Measurements from ENCODE around the gene ELP5.

Gene ELP5

DNA sequence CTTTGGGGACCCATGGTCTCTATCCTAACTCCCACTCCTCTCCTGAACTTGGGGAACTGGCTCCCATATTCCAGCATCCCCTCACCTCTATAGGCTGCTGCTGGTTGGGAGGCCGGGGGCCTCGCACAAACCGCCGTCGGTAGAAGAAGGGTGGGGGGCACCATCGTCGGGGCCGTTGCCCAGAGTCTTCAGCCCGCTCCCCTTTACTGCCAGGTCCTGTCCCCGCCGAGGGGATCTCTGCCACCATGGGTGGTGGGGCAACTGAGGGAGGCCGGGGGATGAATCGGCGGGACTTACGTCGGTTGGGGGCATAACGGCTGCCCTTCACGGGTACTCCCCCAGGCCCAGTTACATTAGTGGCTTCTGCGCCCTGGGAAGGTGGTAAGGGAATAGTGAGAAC, 38.2 kb downstream of the ELP5 start:
- DNase-seq (ENCODE audit: low spot score in 2 of 2) (no peak), ATAC-seq (ENCODE audit: low read depth) (no peak)
- Mint-ChIP-seq H3K4me3 (no peak overlapping the region), H3K27me3 (peaks cover 10% of the 10 kb centered on the region), H3K4me1 (peaks cover 7% of the 10 kb centered on the region), H3K36me3 (no peaks in the 10 kb centered on the region), H3K9me3 (no peaks in the 10 kb centered on the region), H3K27ac (no peak overlapping the region)

DNA sequence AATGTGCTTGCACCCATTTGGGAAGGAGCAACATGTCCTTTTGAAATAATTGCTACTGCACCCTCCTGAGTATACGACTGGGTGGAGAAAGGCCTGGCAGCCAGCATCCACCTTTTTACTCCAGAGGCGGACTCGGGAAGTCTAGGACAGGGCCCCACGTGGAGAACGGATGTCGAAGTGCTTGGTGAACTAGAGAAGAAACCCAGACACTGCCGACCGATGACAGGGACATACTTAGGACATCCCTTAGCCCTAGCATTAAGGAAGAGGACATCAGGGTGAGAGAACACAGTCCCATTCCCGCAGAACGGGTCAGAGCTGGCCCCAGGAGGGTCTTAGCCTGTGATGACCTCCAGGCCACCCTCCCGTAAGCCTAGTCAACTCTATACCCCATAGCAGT, 38.7 kb downstream of the ELP5 start:
- ATAC-seq (ENCODE audit: low read depth) (no peak), DNase-seq (ENCODE audit: low spot score in 2 of 2) (no peak)
- Mint-ChIP-seq H3K27ac (no peak overlapping the region), H3K36me3 (no peaks in the 10 kb centered on the region), H3K4me3 (no peak overlapping the region), H3K4me1 (peaks cover 9% of the 10 kb centered on the region), H3K9me3 (no peaks in the 10 kb centered on the region), H3K27me3 (peaks cover 10% of the 10 kb centered on the region)

DNA sequence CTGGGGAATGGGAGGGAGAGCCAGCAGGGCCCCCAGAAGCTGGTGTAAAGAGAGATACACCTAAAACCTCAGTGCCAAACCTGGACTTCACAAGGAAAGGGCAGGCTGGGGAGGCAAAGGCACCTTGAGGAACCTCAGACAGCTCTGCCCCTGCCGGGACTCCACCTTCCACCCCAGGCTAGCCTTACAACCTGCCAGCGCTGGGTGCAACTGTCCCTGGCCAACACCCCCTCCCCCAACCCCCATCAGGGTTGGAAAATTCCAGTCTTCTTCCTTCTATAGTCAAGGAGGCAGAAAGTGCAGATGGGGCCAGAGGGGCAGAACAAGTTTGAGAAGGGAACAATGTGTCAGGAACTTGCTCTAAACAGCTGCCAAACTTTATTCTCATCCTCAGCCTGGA, 40.2 kb downstream of the ELP5 start:
- peaks cover 13% of the 10 kb centered on the region for H3K4me1 Mint-ChIP-seq
- H3K36me3 Mint-ChIP-seq, result no peaks in the 10 kb centered on the region
- ATAC-seq (ENCODE audit: low read depth) (no peak), DNase-seq (ENCODE audit: low spot score in 2 of 2) (no peak)
- H3K27ac Mint-ChIP-seq, result no peak overlapping the region
- H3K27me3 Mint-ChIP-seq, result peaks cover 15% of the 10 kb centered on the region
- no peak overlapping the region for H3K4me3 Mint-ChIP-seq
- no peaks in the 10 kb centered on the region for H3K9me3 Mint-ChIP-seq

- Mint-ChIP-seq H3K4me3 (no peak overlapping the region), H3K27me3 (peaks cover 14% of the 10 kb centered on the region), H3K4me1 (peaks cover 13% of the 10 kb centered on the region), H3K9me3 (no peaks in the 10 kb centered on the region), H3K27ac (no peak overlapping the region), H3K36me3 (no peaks in the 10 kb centered on the region)
- ATAC-seq (ENCODE audit: low read depth) (no peak), DNase-seq (ENCODE audit: low spot score in 2 of 2) (no peak)
Measured at GRCh38 chr17:7292729-7293128, 40.7 kb downstream of the ELP5 start.

DNA sequence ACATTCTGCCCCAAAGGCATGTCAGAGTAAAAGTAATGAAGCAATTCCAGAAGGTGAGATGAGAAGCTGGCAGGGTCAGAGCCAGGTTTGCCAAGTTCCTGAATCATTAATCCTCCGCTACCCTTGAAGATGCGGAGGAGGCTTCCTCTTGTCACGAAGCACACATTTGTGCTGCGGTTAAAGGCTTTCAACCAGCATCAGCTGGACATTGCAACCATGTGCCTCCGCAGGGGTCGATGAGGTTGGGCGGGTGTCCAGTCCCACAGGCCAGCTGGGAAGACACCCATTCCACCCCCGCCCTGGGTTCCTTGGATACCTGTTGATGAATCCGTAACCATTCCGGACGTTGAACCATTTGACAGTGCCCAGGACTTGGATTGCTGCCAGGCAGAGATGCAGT, 41.1 kb downstream of the ELP5 start:
- ATAC-seq (ENCODE audit: low read depth) (no peak), DNase-seq (ENCODE audit: low spot score in 2 of 2) (no peak)
- Mint-ChIP-seq H3K9me3 (no peaks in the 10 kb centered on the region), H3K36me3 (no peaks in the 10 kb centered on the region), H3K4me3 (no peak overlapping the region), H3K27me3 (peaks cover 11% of the 10 kb centered on the region), H3K4me1 (peaks cover 13% of the 10 kb centered on the region), H3K27ac (no peak overlapping the region)

DNA sequence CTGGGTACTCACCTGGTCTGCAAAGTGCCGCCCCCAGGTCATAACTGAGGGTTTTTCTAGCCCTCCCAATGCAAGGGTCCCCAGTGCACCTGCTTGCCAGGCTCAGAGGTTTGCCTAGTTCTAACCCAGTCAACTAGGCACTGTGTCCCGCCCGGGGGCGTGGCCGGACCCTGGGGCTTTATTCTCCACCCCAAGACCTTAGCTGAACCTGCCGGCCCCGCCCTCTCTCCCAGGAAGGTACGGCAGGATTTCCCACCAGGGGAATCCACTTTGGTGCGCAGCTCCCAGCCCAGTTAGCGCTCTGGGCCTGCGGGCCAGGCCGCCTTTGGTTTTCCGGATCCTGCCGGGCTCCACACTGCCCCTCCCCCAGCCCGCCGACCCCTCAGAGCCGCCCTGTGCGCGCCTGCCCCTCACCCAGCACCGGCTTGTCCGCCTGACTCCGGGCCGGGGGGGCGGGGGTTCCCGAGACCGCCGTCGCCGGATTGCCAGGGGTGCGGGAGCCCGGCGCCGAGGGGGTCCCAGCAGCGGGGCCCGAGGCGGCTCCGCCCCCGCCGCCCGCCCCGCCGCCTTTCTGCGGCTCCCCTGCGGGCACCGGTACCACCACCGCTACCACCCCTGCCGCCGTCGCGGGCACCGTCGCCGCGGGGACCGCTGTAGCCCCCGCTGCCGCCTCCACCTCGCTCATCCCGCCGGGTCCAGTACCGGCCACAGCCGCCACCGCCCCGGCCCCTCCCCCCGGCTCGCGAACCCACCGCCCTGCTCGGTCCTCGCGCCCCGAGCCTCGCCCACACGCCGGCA, 42.0 kb downstream of the ELP5 start:
- no peak for DNase-seq (ENCODE audit: low spot score in 2 of 2)
- Mint-ChIP-seq H3K27ac (no peak overlapping the region), H3K27me3 (peaks cover 8% of the 10 kb centered on the region), H3K9me3 (no peaks in the 10 kb centered on the region), H3K4me3 (peak overlapping the region; percentile 21), H3K36me3 (no peaks in the 10 kb centered on the region), H3K4me1 (peaks cover 13% of the 10 kb centered on the region)
- peak; percentile 5 for ATAC-seq (ENCODE audit: low read depth)

DNA sequence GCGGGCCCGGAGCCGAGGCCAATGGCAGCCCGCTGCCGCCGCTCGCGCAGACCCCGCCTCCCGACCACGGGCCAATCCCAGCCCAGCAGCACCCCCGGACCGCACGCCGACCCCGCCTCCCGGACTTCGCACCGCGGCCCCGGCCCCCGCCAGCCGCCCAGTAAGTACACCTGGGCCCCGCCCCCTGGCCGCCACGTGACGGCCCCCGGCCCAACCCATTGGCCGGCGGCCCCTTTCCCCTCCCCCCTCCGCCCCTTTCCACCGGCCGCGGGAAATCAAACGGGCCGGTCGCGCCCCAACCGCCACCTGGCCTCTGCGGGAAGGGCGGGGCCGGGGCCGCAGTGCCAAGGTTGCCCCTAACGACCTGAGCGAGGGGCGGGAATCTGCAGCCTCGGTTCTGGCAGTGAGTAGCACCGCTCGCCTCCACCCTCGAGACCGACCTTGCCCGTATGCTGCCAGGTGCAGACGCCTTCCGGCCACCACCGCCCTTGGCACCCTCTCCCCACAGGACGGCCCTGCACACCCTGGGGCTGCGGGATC, 42.7 kb downstream of the ELP5 start, which contains the start of gene YBX2:
Gene YBX2, minus strand, starts transcription at position 26 of the 540 bp plus-strand sequence. CDS start 139 bp downstream, outside the sequence.
- H3K27ac Mint-ChIP-seq, result no peak within 1 kb of the TSS
- H3K36me3 Mint-ChIP-seq, result no peaks in the 10 kb centered on the region
- H3K4me1 Mint-ChIP-seq, result peaks cover 13% of the 10 kb centered on the region
- H3K27me3 Mint-ChIP-seq, result peaks cover 8% of the 10 kb centered on the region
- peak; percentile 76 for ATAC-seq (ENCODE audit: low read depth)
- peak; percentile 49 to 56 for DNase-seq (ENCODE audit: low spot score in 2 of 2)
- no peaks in the 10 kb centered on the region for H3K9me3 Mint-ChIP-seq
- peak within 1 kb of the TSS; percentile 87 for H3K4me3 Mint-ChIP-seq

DNA sequence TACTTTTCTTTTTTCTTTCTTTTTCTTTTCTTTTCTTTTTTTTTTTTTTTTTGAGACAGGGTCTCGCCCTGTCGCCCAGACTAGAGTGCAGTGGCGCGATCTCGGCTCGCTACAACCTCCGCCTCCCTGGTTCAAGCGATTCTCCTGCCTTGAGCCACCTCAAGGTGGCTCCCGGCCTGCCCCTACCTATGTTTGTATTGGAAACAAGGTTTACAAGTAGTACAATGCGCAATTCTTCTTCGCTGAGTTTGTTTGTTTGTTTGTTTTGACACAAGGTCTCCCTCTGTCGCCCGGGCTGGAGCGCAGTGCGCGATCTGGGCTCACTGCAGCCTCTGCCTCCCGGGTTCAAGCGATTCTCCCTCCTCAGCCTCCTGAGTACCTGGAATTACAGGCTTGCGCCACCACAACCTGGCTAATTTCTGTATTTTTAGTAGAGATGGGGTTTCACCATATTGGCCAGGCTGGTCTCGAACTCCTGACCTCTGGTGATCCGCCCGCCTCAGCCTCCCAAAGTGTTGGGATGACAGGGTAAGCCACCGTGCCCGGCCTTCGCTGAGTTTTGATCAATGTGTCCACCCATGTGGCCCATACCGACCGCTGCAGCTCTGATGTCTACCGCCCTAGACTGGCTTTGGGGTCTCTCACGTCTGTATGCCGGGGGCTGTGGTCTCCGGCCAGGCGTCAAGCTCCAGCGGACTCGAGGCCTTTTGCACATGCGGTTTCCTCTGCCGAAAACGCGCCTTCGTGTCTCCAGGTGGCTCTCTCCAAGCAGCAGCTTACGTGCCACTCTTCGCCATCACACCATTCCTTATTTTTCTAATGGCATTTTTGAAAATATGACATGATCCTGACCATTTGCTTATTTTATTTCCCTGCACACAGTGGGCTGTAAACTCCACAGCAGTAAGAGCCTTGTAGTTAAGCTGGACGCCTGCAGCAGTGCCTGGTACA, 43.5 kb downstream of the ELP5 start:
- DNase-seq (ENCODE audit: low spot score in 2 of 2) (no peak), ATAC-seq (ENCODE audit: low read depth) (peak; percentile 24)
- Mint-ChIP-seq H3K4me3 (peak overlapping the region; percentile 87), H3K36me3 (no peaks in the 10 kb centered on the region), H3K27me3 (peaks cover 10% of the 10 kb centered on the region), H3K4me1 (peaks cover 13% of the 10 kb centered on the region), H3K9me3 (no peaks in the 10 kb centered on the region), H3K27ac (no peak overlapping the region)

- ATAC-seq (ENCODE audit: low read depth) (peak; percentile 31), DNase-seq (ENCODE audit: low spot score in 2 of 2) (peak; percentile 72 to 76)
- Mint-ChIP-seq H3K4me1 (peaks cover 13% of the 10 kb centered on the region), H3K27ac (no peak overlapping the region), H3K27me3 (peaks cover 10% of the 10 kb centered on the region), H3K36me3 (no peaks in the 10 kb centered on the region), H3K9me3 (no peaks in the 10 kb centered on the region), H3K4me3 (peak overlapping the region; percentile 21)
Measured at GRCh38 chr17:7296189-7296861, 44.3 kb downstream of the ELP5 start.

- ATAC-seq (ENCODE audit: low read depth), result no peak
- H3K36me3 Mint-ChIP-seq, result peaks cover 2% of the 10 kb centered on the region
- H3K27ac Mint-ChIP-seq, result no peak overlapping the region
- H3K4me3 Mint-ChIP-seq, result no peak overlapping the region
- no peak for DNase-seq (ENCODE audit: low spot score in 2 of 2)
- peaks cover 2% of the 10 kb centered on the region for H3K4me1 Mint-ChIP-seq
- no peaks in the 10 kb centered on the region for H3K9me3 Mint-ChIP-seq
- peaks cover 5% of the 10 kb centered on the region for H3K27me3 Mint-ChIP-seq
Measured at GRCh38 chr17:7304179-7304578, 52.2 kb downstream of the ELP5 start.

- peaks cover 27% of the 10 kb centered on the region for H3K4me1 Mint-ChIP-seq
- peaks cover 24% of the 10 kb centered on the region for H3K36me3 Mint-ChIP-seq
- H3K4me3 Mint-ChIP-seq, result peak within 1 kb of the TSS; percentile 88
- no peaks in the 10 kb centered on the region for H3K27me3 Mint-ChIP-seq
- peak; percentile 69 for ATAC-seq (ENCODE audit: low read depth)
- H3K27ac Mint-ChIP-seq, result peak within 1 kb of the TSS; percentile 97
- no peaks in the 10 kb centered on the region for H3K9me3 Mint-ChIP-seq
- peak; percentile 96 to 99 for DNase-seq (ENCODE audit: low spot score in 2 of 2)
Measured at GRCh38 chr17:7306911-7307685, 55.1 kb downstream of the ELP5 start, which contains the start of gene EIF5A. Gene EIF5A (plus strand): TSS chr17:7307628. CDS start chr17:7309636, 2,008 bp downstream.

DNA sequence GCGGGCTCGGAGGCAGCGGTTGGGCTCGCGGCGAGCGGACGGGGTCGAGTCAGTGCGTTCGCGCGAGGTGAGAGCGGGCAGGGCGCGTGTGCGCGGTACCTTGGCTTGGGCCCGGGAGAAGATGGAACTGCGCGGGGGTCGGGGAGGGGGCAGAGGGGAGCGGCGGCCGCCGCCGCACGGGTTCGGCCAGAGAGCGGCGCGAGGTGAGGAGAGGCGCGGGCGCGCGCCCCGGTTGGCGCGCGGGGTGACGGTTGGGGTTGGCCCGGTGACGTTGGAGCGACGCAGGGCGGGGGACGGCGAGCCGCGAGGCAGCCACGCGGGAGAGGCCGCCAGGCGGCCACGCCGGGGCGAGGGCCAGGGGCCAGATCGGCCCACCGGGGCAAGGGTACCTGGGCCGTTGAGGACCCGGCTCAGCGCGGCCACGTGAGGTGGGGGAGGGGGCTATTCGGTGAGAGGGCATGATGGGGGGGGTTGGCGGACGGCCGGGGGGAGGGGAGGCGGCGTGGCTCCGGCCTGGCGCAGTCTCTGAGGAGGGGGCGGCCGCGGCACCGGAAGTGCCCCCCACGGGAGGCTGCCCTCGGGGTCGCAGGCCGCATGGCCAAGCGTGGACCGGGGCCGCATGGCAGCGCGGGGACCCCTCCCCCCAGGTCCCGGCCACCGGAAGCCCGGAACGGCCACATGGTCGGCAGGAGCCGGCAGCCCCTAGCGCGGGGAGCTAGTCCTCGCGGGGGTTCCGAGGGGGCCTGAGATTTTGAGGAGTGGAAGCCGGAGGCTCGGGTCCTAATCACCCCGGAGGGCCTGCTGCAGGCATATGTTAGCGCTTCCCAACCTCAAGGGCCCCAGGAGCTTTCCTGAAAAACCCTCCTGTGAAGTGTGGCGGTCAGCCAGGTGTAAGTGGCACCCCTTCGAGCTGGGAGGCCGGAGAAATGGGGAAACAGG, 55.9 kb downstream of the ELP5 start:
- DNase-seq (ENCODE audit: low spot score in 2 of 2) (peak in 1 of 2 donors; percentile 65), ATAC-seq (ENCODE audit: low read depth) (peak; percentile 25)
- H3K27ac Mint-ChIP-seq, result peak overlapping the region; percentile 97
- peaks cover 31% of the 10 kb centered on the region for H3K36me3 Mint-ChIP-seq
- no peaks in the 10 kb centered on the region for H3K27me3 Mint-ChIP-seq
- H3K9me3 Mint-ChIP-seq, result no peaks in the 10 kb centered on the region
- peaks cover 32% of the 10 kb centered on the region for H3K4me1 Mint-ChIP-seq
- peak overlapping the region; percentile 88 for H3K4me3 Mint-ChIP-seq
